NOMO-1 treated with DMSO at 0.1 percent for 48 hours (cell line): ENCODE results near the gene MEOX1.
"Not testable (repeated sequence)": the region's sequence is repeated elsewhere in the genome, so short reads cannot be mapped to it uniquely, and the experiment has no call there.

Source experiments
- DNase-seq: peaks from one replicate; lab custom pipeline; 2025; ENCODE audit not compliant: unreplicated experiment; lab: John Stamatoyannopoulos, UW

The MEOX1 gene

GRCh38 chr17:43661699-43662412, at the start of gene MEOX1:
Gene MEOX1, minus strand, starts transcription at chr17:43661922. Its CDS starts 388 bp downstream, at chr17:43661534.
- DNase-seq: no peak

GRCh38 chr17:43710101-43710500, 48.4 kb upstream of the MEOX1 start:
- no peak for DNase-seq

- no peak for DNase-seq
Observed at GRCh38 chr17:43709210-43709609, 47.5 kb upstream of the MEOX1 start.

- no peak for DNase-seq
Observed at GRCh38 chr17:43707184-43707583, 45.5 kb upstream of the MEOX1 start.

GRCh38 chr17:43706235-43706634, 44.5 kb upstream of the MEOX1 start:
- DNase-seq: no peak

- DNase-seq: no peak
Observed at GRCh38 chr17:43703630-43704029, 41.9 kb upstream of the MEOX1 start.

- peak; percentile 18 for DNase-seq
Observed at GRCh38 chr17:43702637-43703036, 40.9 kb upstream of the MEOX1 start.

GRCh38 chr17:43701318-43701743, 39.6 kb upstream of the MEOX1 start:
- peak; percentile 87 for DNase-seq

- DNase-seq: no peak
Observed at GRCh38 chr17:43699438-43699756, 37.7 kb upstream of the MEOX1 start.

GRCh38 chr17:43698678-43699437, 37.1 kb upstream of the MEOX1 start:
- no peak for DNase-seq

GRCh38 chr17:43697937-43698336, 36.2 kb upstream of the MEOX1 start:
- no peak for DNase-seq

GRCh38 chr17:43696891-43697290, 35.2 kb upstream of the MEOX1 start:
- DNase-seq: no peak

- DNase-seq: peak; percentile 23
Observed at GRCh38 chr17:43695970-43696865, 34.5 kb upstream of the MEOX1 start.

- peak; percentile 80 for DNase-seq
Observed at GRCh38 chr17:43694081-43694870, 32.6 kb upstream of the MEOX1 start.

- DNase-seq: no peak
Observed at GRCh38 chr17:43691317-43691693, 29.6 kb upstream of the MEOX1 start.

- DNase-seq: no peak
Observed at GRCh38 chr17:43690624-43691316, 29.0 kb upstream of the MEOX1 start.

GRCh38 chr17:43689814-43690213, 28.1 kb upstream of the MEOX1 start:
- DNase-seq: peak; percentile 16

- DNase-seq: no peak
Observed at GRCh38 chr17:43689131-43689530, 27.4 kb upstream of the MEOX1 start.

GRCh38 chr17:43686957-43687356, 25.2 kb upstream of the MEOX1 start:
- DNase-seq: not testable (repeated sequence)
